ENCODE results near the gene CRELD2.

The CRELD2 gene

GRCh38 chr22:49954991-49955580 is 36.7 kb downstream of the CRELD2 start:
- TF ChIP-seq CTCF (IDR thresholded peaks at IDR 0.05; ENCODE audit: insufficient read depth, low read length, poor library complexity, severe bottlenecking) (no peak), EZH2phosphoT487 (conservative IDR thresholded peaks at IDR 0.05; ENCODE audit: low read length) (no peak)
- Histone ChIP-seq H3K27ac (ENCODE audit: low read depth, low read length) (no peak overlapping the region), H3K4me3 (ENCODE audit: insufficient read depth, low read length, poor library complexity, severe bottlenecking) (no peak overlapping the region)

GRCh38 chr22:49955581-49956417 is 37.4 kb downstream of the CRELD2 start:
- Histone ChIP-seq H3K79me2 (ENCODE audit: insufficient read depth, low read length) (no peaks in the 10 kb centered on the region), H3K27me3 (ENCODE audit: low read length) (no peaks in the 10 kb centered on the region), H3K9me3 (ENCODE audit: insufficient read depth, low read length) (no peaks in the 10 kb centered on the region), H3K9ac (ENCODE audit: low read length) (no peak overlapping the region), H3K4me3 (ENCODE audit: insufficient read depth, low read length, poor library complexity, severe bottlenecking) (no peak overlapping the region), H2AFZ (ENCODE audit: low read depth, low read length, severe bottlenecking) (no peak overlapping the region), H4K20me1 (ENCODE audit: low read depth, low read length) (no peaks in the 10 kb centered on the region), H3F3A (ENCODE audit: insufficient read depth) (no peaks in the 10 kb centered on the region), H3K36me3 (ENCODE audit: low read length) (no peaks in the 10 kb centered on the region), H3K9me2 (replicated peaks; ENCODE audit: insufficient read depth, low read length) (no peaks in the 10 kb centered on the region), H3K27ac (ENCODE audit: low read depth, low read length) (no peak overlapping the region), H3K4me2 (ENCODE audit: low read depth, low read length, poor library complexity, severe bottlenecking) (no peak overlapping the region)
- TF ChIP-seq EZH2phosphoT487 (conservative IDR thresholded peaks at IDR 0.05; ENCODE audit: low read length) (no peak), CTCF (IDR thresholded peaks at IDR 0.05; ENCODE audit: insufficient read depth, low read length, poor library complexity, severe bottlenecking) (no peak)

More at GRCh38 chr22:49954991-49955580, 36.7 kb downstream of the CRELD2 start:
- H3K4me2 ChIP-seq (ENCODE audit: low read depth, low read length, poor library complexity, severe bottlenecking), result no peak overlapping the region
- no peak overlapping the region for H2AFZ ChIP-seq (ENCODE audit: low read depth, low read length, severe bottlenecking)
- H3K36me3 ChIP-seq (ENCODE audit: low read length), result no peaks in the 10 kb centered on the region
- no peaks in the 10 kb centered on the region for H3K9me2 ChIP-seq (replicated peaks; ENCODE audit: insufficient read depth, low read length)
- no peaks in the 10 kb centered on the region for H3F3A ChIP-seq (ENCODE audit: insufficient read depth)
- no peaks in the 10 kb centered on the region for H3K9me3 ChIP-seq (ENCODE audit: insufficient read depth, low read length)
- H3K9ac ChIP-seq (ENCODE audit: low read length), result no peak overlapping the region
- no peaks in the 10 kb centered on the region for H3K27me3 ChIP-seq (ENCODE audit: low read length)
- no peaks in the 10 kb centered on the region for H3K79me2 ChIP-seq (ENCODE audit: insufficient read depth, low read length)
- no peaks in the 10 kb centered on the region for H4K20me1 ChIP-seq (ENCODE audit: low read depth, low read length)

GRCh38 chr22:49956418-49956770 is 38.0 kb downstream of the CRELD2 start:
- Histone ChIP-seq H3F3A (ENCODE audit: insufficient read depth) (no peaks in the 10 kb centered on the region), H3K4me3 (ENCODE audit: insufficient read depth, low read length, poor library complexity, severe bottlenecking) (no peak overlapping the region), H3K27me3 (ENCODE audit: low read length) (no peaks in the 10 kb centered on the region), H3K9ac (ENCODE audit: low read length) (no peak overlapping the region), H3K9me3 (ENCODE audit: insufficient read depth, low read length) (no peaks in the 10 kb centered on the region), H3K79me2 (ENCODE audit: insufficient read depth, low read length) (peaks cover 5% of the 10 kb centered on the region), H3K9me2 (replicated peaks; ENCODE audit: insufficient read depth, low read length) (no peaks in the 10 kb centered on the region), H3K36me3 (ENCODE audit: low read length) (no peaks in the 10 kb centered on the region), H3K4me2 (ENCODE audit: low read depth, low read length, poor library complexity, severe bottlenecking) (no peak overlapping the region), H3K27ac (ENCODE audit: low read depth, low read length) (no peak overlapping the region), H4K20me1 (ENCODE audit: low read depth, low read length) (no peaks in the 10 kb centered on the region), H2AFZ (ENCODE audit: low read depth, low read length, severe bottlenecking) (no peak overlapping the region)
- TF ChIP-seq EZH2phosphoT487 (conservative IDR thresholded peaks at IDR 0.05; ENCODE audit: low read length) (no peak), CTCF (IDR thresholded peaks at IDR 0.05; ENCODE audit: insufficient read depth, low read length, poor library complexity, severe bottlenecking) (no peak)

Data from SU-DHL-6 (cell line).